Progenitor cell of endocrine pancreas (in vitro differentiated cells): ENCODE measurements around the gene SLC16A10. TPM values are rescaled to one million over a fixed set of nuclear protein-coding genes. Genes with fewer than 3 reads are reported as not detected.
A peak's percentile ranks its signal among the peaks of the same experiment; 100 is the strongest.

Experiments
- DNase-seq: peaks from one replicate; pipeline ENCODE4 v3.0.0; 2021; ENCODE audit warnings: low spot score; ENCODE audit not compliant: unreplicated experiment
- H3K27ac Mint-ChIP-seq: 2 replicates; pipeline ENCODE4 v1.8.0; 2021; ENCODE audit warnings: mild to moderate bottlenecking, moderate library complexity, mixed read lengths
- H3K27me3 Mint-ChIP-seq: 2 replicates; pipeline ENCODE4 v1.8.0; 2021; ENCODE audit warnings: mixed read lengths
- H3K36me3 Mint-ChIP-seq: 2 replicates; pipeline ENCODE4 v1.8.0; 2022; ENCODE audit warnings: mixed read lengths; ENCODE audit not compliant: insufficient read depth
- H3K4me1 Mint-ChIP-seq: 2 replicates; pipeline ENCODE4 v1.8.0; 2021; ENCODE audit warnings: low read depth, mixed read lengths
- H3K4me3 Mint-ChIP-seq: 2 replicates; pipeline ENCODE4 v1.8.0; 2021; ENCODE audit warnings: low read depth, mild to moderate bottlenecking, moderate library complexity, mixed read lengths
- H3K9me3 Mint-ChIP-seq: 2 replicates; pipeline ENCODE4 v1.8.0; 2021; ENCODE audit warnings: low read depth, mixed read lengths
- long read RNA-seq: library from polyadenylated mRNA; unstranded; transcript quantifications from one replicate; pipeline ENCODE4 v2.0.0, GENCODE V29; 2020
- total RNA-seq: library from RNA; stranded (reverse); gene quantifications from 2 replicates; pipeline ENCODE4 v1.2.1, GENCODE V29; 2021
- TF ChIP-seq, protein P1 (sequence below): fragments of 200-600 bp; sonication (generic); IDR thresholded peaks from one replicate; pipeline ENCODE4 v1.5.0; 2021; ENCODE audit warnings: antibody characterized with exemption, mild to moderate bottlenecking; ENCODE audit not compliant: unreplicated experiment

The SLC16A10 gene, protein sequence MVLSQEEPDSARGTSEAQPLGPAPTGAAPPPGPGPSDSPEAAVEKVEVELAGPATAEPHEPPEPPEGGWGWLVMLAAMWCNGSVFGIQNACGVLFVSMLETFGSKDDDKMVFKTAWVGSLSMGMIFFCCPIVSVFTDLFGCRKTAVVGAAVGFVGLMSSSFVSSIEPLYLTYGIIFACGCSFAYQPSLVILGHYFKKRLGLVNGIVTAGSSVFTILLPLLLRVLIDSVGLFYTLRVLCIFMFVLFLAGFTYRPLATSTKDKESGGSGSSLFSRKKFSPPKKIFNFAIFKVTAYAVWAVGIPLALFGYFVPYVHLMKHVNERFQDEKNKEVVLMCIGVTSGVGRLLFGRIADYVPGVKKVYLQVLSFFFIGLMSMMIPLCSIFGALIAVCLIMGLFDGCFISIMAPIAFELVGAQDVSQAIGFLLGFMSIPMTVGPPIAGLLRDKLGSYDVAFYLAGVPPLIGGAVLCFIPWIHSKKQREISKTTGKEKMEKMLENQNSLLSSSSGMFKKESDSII
- 7.0 and 8.1 TPM in 2 replicates for total RNA-seq
- long read RNA-seq, partial matches to known transcripts = 3 of 4 reads
- long read RNA-seq, other reads (novel, unspliced or antisense) = 1 of 4 reads

DNA sequence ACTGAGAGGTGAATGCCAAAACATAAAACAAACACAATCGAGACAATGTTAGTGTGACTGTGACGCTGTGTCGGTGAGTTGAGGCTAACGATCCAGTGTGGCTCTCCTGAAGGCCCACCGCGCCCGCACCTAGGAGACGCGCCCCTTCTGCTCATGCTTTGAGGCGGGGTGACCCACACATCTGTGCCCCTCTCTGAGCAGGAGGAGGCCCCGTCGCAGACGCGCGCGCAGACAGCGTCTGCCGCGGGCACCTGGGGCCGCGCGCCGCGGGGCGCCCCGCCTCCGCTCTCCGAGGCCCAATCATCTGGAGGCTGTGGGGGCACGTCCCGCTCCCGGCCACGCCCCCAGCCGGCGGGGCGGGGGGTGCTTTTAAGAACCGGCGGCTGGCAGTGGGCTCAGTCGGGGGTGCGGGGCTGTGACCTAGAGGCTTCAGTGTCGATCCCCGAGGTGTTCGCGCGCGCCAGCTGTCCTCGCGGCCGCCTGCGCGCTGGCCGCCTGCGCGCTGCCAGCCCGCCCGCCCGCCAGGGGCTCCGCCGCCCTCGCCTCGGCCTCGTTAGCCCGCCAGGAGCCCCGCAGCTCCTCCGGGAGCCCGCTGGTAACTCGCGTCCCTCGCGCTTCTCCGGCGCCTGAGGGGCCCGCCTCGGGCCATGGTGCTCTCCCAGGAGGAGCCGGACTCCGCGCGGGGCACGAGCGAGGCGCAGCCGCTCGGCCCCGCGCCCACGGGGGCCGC is at the start of gene SLC16A10:
Gene SLC16A10, plus strand, starts transcription at position 398 of the 730 bp plus-strand sequence. Its CDS starts 250 bp downstream, at position 648.
- peaks cover 18% of the 10 kb centered on the region for H3K4me1 Mint-ChIP-seq
- DNase-seq = peak; percentile 83
- peaks cover 62% of the 10 kb centered on the region for H3K27me3 Mint-ChIP-seq
- peak within 1 kb of the TSS; percentile 79 for H3K4me3 Mint-ChIP-seq
- H3K36me3 Mint-ChIP-seq = no peaks in the 10 kb centered on the region
- H3K9me3 Mint-ChIP-seq = no peaks in the 10 kb centered on the region
- H3K27ac Mint-ChIP-seq = peak within 1 kb of the TSS; percentile 67
- TF ChIP-seq, protein P1, sequence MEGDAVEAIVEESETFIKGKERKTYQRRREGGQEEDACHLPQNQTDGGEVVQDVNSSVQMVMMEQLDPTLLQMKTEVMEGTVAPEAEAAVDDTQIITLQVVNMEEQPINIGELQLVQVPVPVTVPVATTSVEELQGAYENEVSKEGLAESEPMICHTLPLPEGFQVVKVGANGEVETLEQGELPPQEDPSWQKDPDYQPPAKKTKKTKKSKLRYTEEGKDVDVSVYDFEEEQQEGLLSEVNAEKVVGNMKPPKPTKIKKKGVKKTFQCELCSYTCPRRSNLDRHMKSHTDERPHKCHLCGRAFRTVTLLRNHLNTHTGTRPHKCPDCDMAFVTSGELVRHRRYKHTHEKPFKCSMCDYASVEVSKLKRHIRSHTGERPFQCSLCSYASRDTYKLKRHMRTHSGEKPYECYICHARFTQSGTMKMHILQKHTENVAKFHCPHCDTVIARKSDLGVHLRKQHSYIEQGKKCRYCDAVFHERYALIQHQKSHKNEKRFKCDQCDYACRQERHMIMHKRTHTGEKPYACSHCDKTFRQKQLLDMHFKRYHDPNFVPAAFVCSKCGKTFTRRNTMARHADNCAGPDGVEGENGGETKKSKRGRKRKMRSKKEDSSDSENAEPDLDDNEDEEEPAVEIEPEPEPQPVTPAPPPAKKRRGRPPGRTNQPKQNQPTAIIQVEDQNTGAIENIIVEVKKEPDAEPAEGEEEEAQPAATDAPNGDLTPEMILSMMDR = no peak

DNA sequence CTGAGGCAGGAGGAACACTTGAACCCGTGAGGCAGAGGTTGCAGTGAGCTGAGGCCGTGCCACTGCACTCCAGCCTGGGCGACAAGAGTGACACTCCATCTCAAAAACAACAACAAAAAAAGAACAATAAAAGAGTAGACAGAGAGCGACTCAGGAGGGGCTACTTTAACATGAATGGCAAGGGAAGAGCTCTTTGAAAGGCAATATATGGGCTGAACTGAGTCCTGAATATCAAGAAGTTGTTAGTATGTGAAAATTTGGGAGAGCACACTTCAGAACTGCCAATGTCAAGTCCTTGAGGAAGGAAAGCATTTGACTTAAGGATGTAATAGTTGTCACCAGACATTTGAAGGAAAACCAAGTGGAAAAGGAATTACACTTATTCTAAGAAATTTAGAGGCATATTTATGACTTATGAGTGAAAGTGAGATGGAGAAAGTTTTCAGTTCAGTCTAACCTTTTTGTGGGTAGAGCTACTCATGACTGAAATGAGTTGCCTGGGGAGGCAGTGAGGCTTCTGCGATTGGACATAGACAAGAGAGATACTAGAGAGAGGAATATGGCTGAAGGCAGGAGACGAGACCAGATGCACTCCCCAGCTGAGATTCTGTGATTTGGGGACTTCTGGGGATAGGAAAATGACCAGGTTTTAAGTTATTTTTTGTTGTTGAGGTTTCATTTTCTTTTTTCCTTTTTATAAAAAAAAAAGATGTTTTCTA is 48.6 kb upstream of the SLC16A10 start:
- H3K9me3 Mint-ChIP-seq = no peaks in the 10 kb centered on the region
- TF ChIP-seq, protein P1 = no peak
- H3K36me3 Mint-ChIP-seq = no peaks in the 10 kb centered on the region
- DNase-seq = no peak
- H3K4me3 Mint-ChIP-seq = no peak overlapping the region
- H3K27me3 Mint-ChIP-seq = no peaks in the 10 kb centered on the region
- H3K27ac Mint-ChIP-seq = no peak overlapping the region
- peaks cover 6% of the 10 kb centered on the region for H3K4me1 Mint-ChIP-seq

DNA sequence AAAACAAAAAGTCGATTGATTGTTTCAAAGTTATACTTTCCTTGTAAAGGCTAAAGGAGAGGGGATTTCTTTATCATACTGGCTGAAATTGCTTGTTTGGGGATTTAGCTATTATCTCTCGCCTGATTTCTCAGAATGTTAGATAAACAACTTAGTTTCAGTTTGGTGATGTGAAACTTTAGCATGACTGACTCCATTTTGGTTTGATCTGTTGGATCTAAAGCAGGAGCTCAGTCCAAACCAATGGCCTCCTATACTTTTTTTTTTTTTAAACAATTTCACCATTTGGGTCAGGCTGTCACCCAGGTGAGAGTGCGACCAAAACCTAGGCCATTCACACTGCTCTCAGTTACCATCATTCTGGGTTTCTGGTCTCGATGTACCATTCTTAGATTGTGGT is 45.4 kb upstream of the SLC16A10 start:
- no peak overlapping the region for H3K4me3 Mint-ChIP-seq
- no peaks in the 10 kb centered on the region for H3K9me3 Mint-ChIP-seq
- no peaks in the 10 kb centered on the region for H3K36me3 Mint-ChIP-seq
- no peaks in the 10 kb centered on the region for H3K27me3 Mint-ChIP-seq
- no peak overlapping the region for H3K27ac Mint-ChIP-seq
- TF ChIP-seq, protein P1 = no peak
- H3K4me1 Mint-ChIP-seq = no peaks in the 10 kb centered on the region
- no peak for DNase-seq

DNA sequence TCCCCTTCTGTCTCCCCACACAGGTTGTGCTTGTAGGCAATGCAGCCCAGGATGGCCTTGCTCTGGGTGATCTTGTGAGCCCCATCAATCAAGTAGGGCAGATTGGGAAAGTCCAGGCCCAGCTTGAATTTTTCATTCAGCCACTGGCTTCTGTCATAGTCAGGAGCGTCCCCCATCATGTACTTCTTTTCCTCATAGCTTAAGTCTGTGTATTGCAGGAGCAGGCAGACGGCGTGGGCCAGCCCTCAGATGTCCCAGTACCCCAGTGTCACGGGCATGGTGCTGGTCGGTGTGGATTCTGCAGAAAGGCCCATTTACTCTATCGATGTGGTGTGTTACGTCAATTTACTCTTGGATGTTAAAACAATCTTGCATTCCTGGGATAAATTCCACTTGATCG is 40.1 kb upstream of the SLC16A10 start:
- no peak for DNase-seq
- TF ChIP-seq, protein P1 = no peak
- H3K27ac Mint-ChIP-seq = no peak overlapping the region
- H3K4me1 Mint-ChIP-seq = peaks cover 2% of the 10 kb centered on the region
- no peak overlapping the region for H3K4me3 Mint-ChIP-seq
- H3K36me3 Mint-ChIP-seq = no peaks in the 10 kb centered on the region
- no peaks in the 10 kb centered on the region for H3K27me3 Mint-ChIP-seq
- peaks cover 3% of the 10 kb centered on the region for H3K9me3 Mint-ChIP-seq
